DOHH2 (cell line): ENCODE measurements around the gene KLKB1.

Experiments used
- H3F3A ChIP-seq: fragments of 200-600 bp; sonication (generic), shearing (Covaris generic); 2 replicates; pipeline ENCODE4 v1.6.0; 2016; ENCODE audit warnings: antibody characterized with exemption, mild to moderate bottlenecking; ENCODE audit not compliant: control insufficient read depth, insufficient read depth
- H3K27ac ChIP-seq: fragments of 200-600 bp; sonication (generic); 2 replicates; pipeline ENCODE4 v1.5.1; 2014; ENCODE audit warnings: low read depth, mild to moderate bottlenecking, low read length, moderate library complexity
- H3K27me3 ChIP-seq: fragments of 200-600 bp; sonication (generic); 2 replicates; pipeline ENCODE4 v1.6.1; 2014; ENCODE audit warnings: mild to moderate bottlenecking, low read length, mixed read lengths; ENCODE audit not compliant: control insufficient read depth
- H3K36me3 ChIP-seq: fragments of 200-600 bp; sonication (generic); 2 replicates; pipeline ENCODE4 v1.6.1; 2014; ENCODE audit warnings: mild to moderate bottlenecking, low read length, moderate library complexity, mixed read lengths; ENCODE audit not compliant: control insufficient read depth
- H3K4me1 ChIP-seq: fragments of 200-600 bp; sonication (generic); 2 replicates; pipeline ENCODE4 v1.6.1; 2014; ENCODE audit warnings: mild to moderate bottlenecking, low read length, mixed read lengths; ENCODE audit not compliant: control insufficient read depth
- H3K4me2 ChIP-seq: fragments of 200-600 bp; sonication (generic); 2 replicates; pipeline ENCODE4 v1.6.0; 2014; ENCODE audit warnings: mild to moderate bottlenecking, low read length, moderate library complexity
- H3K4me3 ChIP-seq: fragments of 200-600 bp; sonication (generic); 2 replicates; pipeline ENCODE4 v1.5.1; 2014; ENCODE audit warnings: mild to moderate bottlenecking, low read length, mixed read lengths
- H3K79me2 ChIP-seq: fragments of 200-600 bp; sonication (generic); 2 replicates; pipeline ENCODE4 v1.6.1; 2014; ENCODE audit warnings: mild to moderate bottlenecking, low read length, mixed read lengths; ENCODE audit not compliant: control insufficient read depth
- H3K9me2 ChIP-seq: fragments of 200-600 bp; sonication (generic); replicated peaks from 2 replicates; pipeline ENCODE4 v1.6.1; 2014; ENCODE audit warnings: mild to moderate bottlenecking, low read length, mixed read lengths; ENCODE audit not compliant: control insufficient read depth
- H3K9me3 ChIP-seq: fragments of 200-600 bp; sonication (generic); 2 replicates; pipeline ENCODE4 v1.6.1; 2014; ENCODE audit warnings: antibody characterized with exemption, low read length, mixed read lengths; ENCODE audit not compliant: control insufficient read depth, insufficient read depth
- H4K20me1 ChIP-seq: fragments of 200-600 bp; sonication (generic); 2 replicates; pipeline ENCODE4 v1.6.0; 2014; ENCODE audit warnings: low read depth, mild to moderate bottlenecking, antibody characterized with exemption, low read length, moderate library complexity; ENCODE audit not compliant: control insufficient read depth, insufficient read depth
- EZH2phosphoT487 ChIP-seq: fragments of 200-600 bp; sonication (generic); IDR thresholded peaks from 2 replicates; pipeline ENCODE4 v1.6.1; 2017; ENCODE audit warnings: borderline replicate concordance, mild to moderate bottlenecking, antibody characterized with exemption, low read length, moderate library complexity, mixed read lengths
- TF ChIP-seq, protein P1 (sequence below): fragments of 200-600 bp; sonication (generic); IDR thresholded peaks from one replicate; pipeline ENCODE4 v1.5.1; 2014; ENCODE audit warnings: antibody characterized with exemption, mild to moderate bottlenecking, low read depth, low read length; ENCODE audit not compliant: poor library complexity, severe bottlenecking

KLKB1 gene

DNA sequence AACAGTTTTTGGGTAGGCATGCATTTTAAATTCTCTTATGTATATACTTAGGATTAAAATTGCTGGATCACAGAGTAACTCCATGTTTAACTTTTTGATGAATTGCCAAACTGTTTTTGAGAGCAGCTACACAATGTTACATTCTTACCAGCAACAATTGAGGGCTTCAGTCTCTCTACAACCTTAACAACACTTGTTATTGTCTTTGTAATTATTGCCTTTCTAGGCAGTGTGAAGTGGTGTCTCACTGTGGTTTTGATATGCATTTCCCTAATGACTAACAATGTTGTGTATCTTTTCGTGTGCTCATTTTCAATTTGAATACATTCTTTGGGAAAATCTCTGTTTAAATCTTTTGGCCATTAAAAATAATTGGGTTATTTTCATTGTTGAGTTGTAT is 21.3 kb downstream of the KLKB1 start:
- no peaks in the 10 kb centered on the region for H3K36me3 ChIP-seq
- H4K20me1 ChIP-seq, result no peaks in the 10 kb centered on the region
- peaks cover 3% of the 10 kb centered on the region; the same call in 1 of the 2 replicates for H3K27me3 ChIP-seq
- H3K9me2 ChIP-seq, result no peaks in the 10 kb centered on the region
- TF ChIP-seq, protein P1, sequence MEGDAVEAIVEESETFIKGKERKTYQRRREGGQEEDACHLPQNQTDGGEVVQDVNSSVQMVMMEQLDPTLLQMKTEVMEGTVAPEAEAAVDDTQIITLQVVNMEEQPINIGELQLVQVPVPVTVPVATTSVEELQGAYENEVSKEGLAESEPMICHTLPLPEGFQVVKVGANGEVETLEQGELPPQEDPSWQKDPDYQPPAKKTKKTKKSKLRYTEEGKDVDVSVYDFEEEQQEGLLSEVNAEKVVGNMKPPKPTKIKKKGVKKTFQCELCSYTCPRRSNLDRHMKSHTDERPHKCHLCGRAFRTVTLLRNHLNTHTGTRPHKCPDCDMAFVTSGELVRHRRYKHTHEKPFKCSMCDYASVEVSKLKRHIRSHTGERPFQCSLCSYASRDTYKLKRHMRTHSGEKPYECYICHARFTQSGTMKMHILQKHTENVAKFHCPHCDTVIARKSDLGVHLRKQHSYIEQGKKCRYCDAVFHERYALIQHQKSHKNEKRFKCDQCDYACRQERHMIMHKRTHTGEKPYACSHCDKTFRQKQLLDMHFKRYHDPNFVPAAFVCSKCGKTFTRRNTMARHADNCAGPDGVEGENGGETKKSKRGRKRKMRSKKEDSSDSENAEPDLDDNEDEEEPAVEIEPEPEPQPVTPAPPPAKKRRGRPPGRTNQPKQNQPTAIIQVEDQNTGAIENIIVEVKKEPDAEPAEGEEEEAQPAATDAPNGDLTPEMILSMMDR, result no peak
- no peak for TF ChIP-seq EZH2phosphoT487
- H3K9me3 ChIP-seq, result no peaks in the 10 kb centered on the region
- H3K27ac ChIP-seq, result no peak overlapping the region
- H3K79me2 ChIP-seq, result no peaks in the 10 kb centered on the region
- no peak overlapping the region for H3K4me2 ChIP-seq
- no peak overlapping the region for H3K4me3 ChIP-seq
- no peaks in the 10 kb centered on the region for H3F3A ChIP-seq
- H3K4me1 ChIP-seq, result no peaks in the 10 kb centered on the region

DNA sequence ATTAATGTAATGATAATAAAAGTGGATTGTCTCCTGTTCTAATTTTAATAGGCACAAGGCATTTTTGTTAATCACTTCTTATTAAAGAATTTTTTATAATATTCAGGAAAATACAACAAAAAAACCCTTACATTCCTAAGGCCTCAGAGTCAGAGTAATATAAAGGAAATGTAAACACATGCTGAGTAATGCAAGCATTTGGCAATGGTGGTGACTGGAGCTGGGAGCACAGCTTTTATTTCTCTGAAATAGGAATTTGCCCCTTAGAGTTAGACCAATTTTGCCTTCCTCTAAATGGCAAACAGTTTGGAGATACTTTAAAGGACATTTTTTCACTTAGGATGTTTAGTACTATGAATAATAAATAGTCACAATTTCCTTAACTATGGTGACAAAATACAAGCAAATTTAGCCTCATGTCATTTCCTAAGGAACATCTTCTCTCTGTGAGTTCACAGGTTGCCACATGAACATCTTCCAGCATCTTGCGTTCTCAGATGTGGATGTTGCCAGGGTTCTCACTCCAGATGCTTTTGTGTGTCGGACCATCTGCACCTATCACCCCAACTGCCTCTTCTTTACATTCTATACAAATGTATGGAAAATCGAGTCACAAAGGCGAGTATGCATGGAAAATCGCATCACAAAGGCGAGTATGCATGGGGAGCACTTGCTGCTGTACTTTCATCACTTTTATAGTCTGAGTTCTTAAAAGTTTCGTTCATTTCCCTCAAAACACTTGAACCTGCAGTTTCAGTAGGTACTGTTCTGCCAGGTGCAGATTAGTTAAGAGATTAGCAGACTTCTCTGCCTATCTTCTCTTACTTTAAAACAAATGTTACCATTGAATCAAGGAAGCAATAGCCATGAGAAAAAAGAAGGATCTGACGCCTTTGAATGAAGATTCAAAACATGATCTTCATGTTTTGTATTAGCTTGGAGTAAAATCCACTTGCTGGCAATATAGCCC is 22.8 kb downstream of the KLKB1 start:
- Histone ChIP-seq H3K4me1 (no peaks in the 10 kb centered on the region), H3K27me3 (peaks cover 3% of the 10 kb centered on the region; the same call in 1 of the 2 replicates), H3K27ac (no peak overlapping the region), H3K4me2 (no peak overlapping the region), H3K36me3 (no peaks in the 10 kb centered on the region), H3K79me2 (no peaks in the 10 kb centered on the region), H3K9me3 (no peaks in the 10 kb centered on the region), H3K4me3 (no peak overlapping the region), H4K20me1 (no peaks in the 10 kb centered on the region), H3K9me2 (no peaks in the 10 kb centered on the region), H3F3A (no peaks in the 10 kb centered on the region)
- no peak for TF ChIP-seq EZH2phosphoT487
- TF ChIP-seq, protein P1, result no peak

DNA sequence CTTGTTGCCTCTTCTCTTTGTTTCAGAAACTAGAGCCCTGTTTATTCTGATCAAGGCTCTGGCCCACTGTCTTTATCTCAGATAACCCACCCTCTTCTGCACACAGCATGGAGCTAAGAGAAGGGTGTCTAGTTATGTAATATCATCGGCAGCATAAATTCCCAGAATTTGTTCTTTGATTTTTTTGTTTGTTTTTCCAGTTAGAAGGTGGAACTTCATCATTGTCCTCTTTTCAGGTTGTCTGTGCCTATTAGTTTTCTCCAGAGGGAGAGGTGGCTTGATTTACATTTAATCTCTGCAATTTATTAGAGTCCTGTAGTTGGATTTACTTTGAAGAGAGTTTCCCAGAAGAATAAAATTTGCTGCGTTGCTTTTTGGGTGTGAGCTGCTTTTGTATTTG is 23.5 kb downstream of the KLKB1 start:
- Histone ChIP-seq H3K4me1 (no peaks in the 10 kb centered on the region), H3K27ac (no peak overlapping the region), H3K79me2 (no peaks in the 10 kb centered on the region), H3K27me3 (peaks cover 3% of the 10 kb centered on the region; the same call in 1 of the 2 replicates), H3F3A (no peaks in the 10 kb centered on the region), H3K9me2 (no peaks in the 10 kb centered on the region), H4K20me1 (no peaks in the 10 kb centered on the region), H3K4me2 (no peak overlapping the region), H3K9me3 (no peaks in the 10 kb centered on the region), H3K4me3 (no peak overlapping the region), H3K36me3 (no peaks in the 10 kb centered on the region)
- no peak for TF ChIP-seq EZH2phosphoT487

DNA sequence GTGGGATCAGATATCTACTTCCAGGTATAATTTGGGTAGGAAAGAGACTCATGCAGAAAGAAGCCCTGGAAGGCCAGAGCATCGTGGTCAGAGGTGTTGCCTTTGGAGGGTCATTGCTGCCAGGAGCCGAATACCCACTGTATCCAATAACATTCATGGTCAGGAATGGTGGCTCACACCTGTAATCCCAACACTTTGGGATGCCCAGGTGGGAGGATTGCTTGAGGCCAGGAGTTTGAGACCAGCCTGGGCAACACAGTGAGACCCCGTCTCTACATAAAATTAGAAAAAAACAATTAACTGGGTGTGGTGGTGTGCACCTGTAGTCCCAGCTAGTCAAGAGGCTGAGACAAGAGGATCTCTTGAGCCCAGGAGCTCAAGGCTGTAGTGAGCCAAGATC is 27.8 kb downstream of the KLKB1 start:
- Histone ChIP-seq H3K4me1 (no peaks in the 10 kb centered on the region), H3K27ac (no peak overlapping the region), H3F3A (no peaks in the 10 kb centered on the region), H3K27me3 (peaks cover 3% of the 10 kb centered on the region; the same call in 1 of the 2 replicates), H4K20me1 (no peaks in the 10 kb centered on the region), H3K9me3 (no peaks in the 10 kb centered on the region), H3K36me3 (no peaks in the 10 kb centered on the region), H3K9me2 (no peaks in the 10 kb centered on the region), H3K4me3 (no peak overlapping the region), H3K4me2 (no peak overlapping the region), H3K79me2 (no peaks in the 10 kb centered on the region)
- TF ChIP-seq, protein P1, result no peak
- TF ChIP-seq EZH2phosphoT487, result no peak
